GM10266 (cell line): ENCODE data around the gene MS4A15.
"Not testable (repeated sequence)": the region's sequence is repeated elsewhere in the genome, so short reads cannot be mapped to it uniquely, and the experiment has no call there.

ENCODE experiments used
- DNase-seq: peaks from one replicate; pipeline ENCODE4 v3.0.0; 2012; ENCODE audit errors: extremely low spot score
- TF ChIP-seq, protein P1 (sequence below): IDR thresholded peaks from 2 replicates; pipeline ENCODE4 v1.5.1; 2012; ENCODE audit warnings: mild to moderate bottlenecking, low read depth; ENCODE audit not compliant: control insufficient read depth, insufficient read depth; ENCODE audit errors: missing control alignments

The MS4A15 gene

DNA sequence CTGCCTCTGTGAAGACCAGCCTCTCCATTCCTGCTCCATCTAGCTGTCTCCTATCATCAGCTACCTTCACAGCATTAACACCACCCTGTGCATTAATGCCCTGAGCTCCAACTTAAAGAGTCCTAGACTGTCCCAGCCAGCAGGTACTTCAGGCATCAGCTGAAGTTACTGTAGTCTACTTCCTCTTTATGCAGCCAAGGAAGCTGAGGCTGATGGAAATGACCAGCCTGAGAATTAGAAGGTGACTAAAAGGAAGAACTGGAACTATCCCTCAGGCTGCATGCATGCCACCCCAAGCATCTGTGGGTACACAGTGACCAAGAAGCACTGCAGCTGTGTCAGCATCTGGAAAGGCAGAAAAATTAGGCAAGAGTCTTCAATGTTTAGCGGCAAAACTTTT lies 56.7 kb downstream of the MS4A15 start:
- TF ChIP-seq, protein P1, sequence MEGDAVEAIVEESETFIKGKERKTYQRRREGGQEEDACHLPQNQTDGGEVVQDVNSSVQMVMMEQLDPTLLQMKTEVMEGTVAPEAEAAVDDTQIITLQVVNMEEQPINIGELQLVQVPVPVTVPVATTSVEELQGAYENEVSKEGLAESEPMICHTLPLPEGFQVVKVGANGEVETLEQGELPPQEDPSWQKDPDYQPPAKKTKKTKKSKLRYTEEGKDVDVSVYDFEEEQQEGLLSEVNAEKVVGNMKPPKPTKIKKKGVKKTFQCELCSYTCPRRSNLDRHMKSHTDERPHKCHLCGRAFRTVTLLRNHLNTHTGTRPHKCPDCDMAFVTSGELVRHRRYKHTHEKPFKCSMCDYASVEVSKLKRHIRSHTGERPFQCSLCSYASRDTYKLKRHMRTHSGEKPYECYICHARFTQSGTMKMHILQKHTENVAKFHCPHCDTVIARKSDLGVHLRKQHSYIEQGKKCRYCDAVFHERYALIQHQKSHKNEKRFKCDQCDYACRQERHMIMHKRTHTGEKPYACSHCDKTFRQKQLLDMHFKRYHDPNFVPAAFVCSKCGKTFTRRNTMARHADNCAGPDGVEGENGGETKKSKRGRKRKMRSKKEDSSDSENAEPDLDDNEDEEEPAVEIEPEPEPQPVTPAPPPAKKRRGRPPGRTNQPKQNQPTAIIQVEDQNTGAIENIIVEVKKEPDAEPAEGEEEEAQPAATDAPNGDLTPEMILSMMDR, result no peak
- no peak for DNase-seq

DNA sequence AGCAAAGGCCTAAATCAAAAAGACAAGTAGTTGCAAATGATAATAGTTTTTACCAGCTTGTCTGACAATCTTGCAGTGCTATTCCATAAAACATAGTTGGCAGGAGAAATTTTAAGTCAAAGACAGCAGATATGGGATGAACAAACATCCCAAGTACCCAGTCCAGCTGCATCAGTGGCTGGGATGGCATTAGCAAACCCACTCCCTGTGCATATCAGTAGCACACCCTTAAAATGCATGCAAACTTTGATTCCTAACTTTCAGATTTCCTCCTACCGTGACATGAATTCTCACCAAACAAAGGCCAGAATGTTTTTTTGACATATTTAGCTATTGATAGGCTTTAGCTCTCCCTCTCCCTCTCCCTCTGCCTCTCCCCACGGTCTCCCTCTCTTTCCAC lies 57.4 kb downstream of the MS4A15 start:
- TF ChIP-seq, protein P1, result no peak
- DNase-seq, result no peak

GRCh38 chr11:60816590-60817157 lies 60.0 kb downstream of the MS4A15 start:
- no peak for DNase-seq
- TF ChIP-seq, protein P1, result no peak

- TF ChIP-seq, protein P1, result no peak
These were observed 61.4 kb downstream of the MS4A15 start for GRCh38 chr11:60818057-60818456.

DNA sequence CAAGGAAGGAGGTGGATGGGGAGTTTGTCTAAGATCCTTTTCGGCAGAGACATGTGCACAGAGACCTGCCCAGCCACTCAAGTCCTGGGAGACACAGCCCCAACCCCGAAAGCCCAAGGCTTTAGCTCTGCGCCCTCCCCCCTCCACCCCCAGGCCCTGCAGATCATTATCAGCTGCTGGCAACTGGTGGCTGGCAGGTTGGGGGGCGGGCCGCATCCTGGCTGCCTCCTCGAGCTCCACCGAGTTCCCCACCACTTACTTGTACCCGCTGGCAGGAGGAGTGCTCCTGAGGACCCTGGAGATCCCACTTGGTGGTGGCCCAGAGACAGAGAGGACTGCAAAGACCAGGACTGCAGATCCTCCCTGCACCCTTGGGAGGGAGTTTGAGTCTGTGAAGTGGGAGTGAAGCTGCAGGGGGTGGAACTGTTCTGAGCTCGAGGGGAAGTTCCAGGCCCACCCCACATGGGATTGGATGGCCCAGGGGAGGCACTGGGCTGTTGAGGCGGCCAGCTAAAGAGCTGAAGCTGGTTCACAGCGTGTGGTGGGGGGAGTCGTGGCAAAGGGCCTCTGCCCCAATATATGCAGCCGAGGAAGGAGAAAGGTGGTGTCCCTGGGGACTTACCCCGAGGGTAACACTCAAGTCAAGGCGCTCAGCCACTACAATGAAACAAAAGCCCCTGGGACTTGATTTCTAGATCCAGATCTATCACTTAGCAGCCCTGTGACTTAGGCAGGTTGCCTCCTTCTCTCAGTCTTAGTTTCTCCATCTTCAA lies 65.3 kb downstream of the MS4A15 start:
- TF ChIP-seq, protein P1, result no peak
- peak; percentile 45 for DNase-seq

More at GRCh38 chr11:60818057-60818456, 61.4 kb downstream of the MS4A15 start:
- DNase-seq, result no peak

DNA sequence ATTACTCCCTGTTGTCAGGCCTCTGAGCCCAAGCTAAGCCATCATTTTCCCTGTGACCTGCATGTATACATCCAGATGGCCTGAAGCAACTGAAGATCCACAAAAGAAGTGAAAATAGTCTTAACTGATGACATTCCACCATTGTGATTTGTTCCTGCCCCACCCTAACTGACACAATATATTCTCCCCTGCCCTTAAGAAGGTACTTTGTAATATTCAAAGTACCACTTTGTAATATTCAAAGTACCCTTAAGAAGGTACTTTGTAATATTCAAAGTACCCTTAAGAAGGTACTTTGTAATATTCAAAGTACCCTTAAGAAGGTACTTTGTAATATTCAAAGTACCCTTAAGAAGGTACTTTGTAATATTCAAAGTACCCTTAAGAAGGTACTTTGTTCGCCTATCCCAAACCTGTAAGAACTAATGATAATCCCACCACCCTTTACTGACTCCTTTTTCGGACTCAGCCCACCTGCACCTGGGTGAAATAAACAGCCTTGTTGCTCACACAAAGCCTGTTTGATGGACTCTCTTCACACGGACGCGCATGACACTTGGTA lies 67.2 kb downstream of the MS4A15 start:
- DNase-seq, result not testable (repeated sequence)

- DNase-seq, result no peak
These were observed 68.5 kb downstream of the MS4A15 start for GRCh38 chr11:60825118-60825517.

More at GRCh38 chr11:60825118-60825517, 68.5 kb downstream of the MS4A15 start:
- TF ChIP-seq, protein P1, result no peak
